IMR-90 (cell line): Measurements from ENCODE around the gene SYDE2.

Source experiments
- FOS ChIP-seq: fragments of 150-350 bp; IDR thresholded peaks from 2 replicates; pipeline ENCODE4 v1.6.1; 2016; ENCODE audit warnings: low read depth, low read length
- POLR2A ChIP-seq: IDR thresholded peaks from 2 replicates; pipeline ENCODE4 v1.6.1; 2012; ENCODE audit warnings: mild to moderate bottlenecking, low read depth, low read length
- RAD21 ChIP-seq: IDR thresholded peaks from 2 replicates; pipeline ENCODE4 v1.6.1; 2012; ENCODE audit warnings: low read length, improper control_type of control experiment
- SMC3 ChIP-seq: fragments of 150-350 bp; IDR thresholded peaks from 2 replicates; pipeline ENCODE4 v1.6.1; 2016; ENCODE audit warnings: low read depth, mild to moderate bottlenecking, antibody characterized with exemption, low read length, moderate library complexity
- TF ChIP-seq, protein P1 (sequence below): conservative IDR thresholded peaks from 2 replicates; pipeline ENCODE4 v1.5.1; 2012; ENCODE audit warnings: mild to moderate bottlenecking, low read depth, low read length, improper control_type of control experiment

GRCh38 chr1:85195703-85196102 is 5.1 kb downstream of the SYDE2 start:
- TF ChIP-seq, protein P1, sequence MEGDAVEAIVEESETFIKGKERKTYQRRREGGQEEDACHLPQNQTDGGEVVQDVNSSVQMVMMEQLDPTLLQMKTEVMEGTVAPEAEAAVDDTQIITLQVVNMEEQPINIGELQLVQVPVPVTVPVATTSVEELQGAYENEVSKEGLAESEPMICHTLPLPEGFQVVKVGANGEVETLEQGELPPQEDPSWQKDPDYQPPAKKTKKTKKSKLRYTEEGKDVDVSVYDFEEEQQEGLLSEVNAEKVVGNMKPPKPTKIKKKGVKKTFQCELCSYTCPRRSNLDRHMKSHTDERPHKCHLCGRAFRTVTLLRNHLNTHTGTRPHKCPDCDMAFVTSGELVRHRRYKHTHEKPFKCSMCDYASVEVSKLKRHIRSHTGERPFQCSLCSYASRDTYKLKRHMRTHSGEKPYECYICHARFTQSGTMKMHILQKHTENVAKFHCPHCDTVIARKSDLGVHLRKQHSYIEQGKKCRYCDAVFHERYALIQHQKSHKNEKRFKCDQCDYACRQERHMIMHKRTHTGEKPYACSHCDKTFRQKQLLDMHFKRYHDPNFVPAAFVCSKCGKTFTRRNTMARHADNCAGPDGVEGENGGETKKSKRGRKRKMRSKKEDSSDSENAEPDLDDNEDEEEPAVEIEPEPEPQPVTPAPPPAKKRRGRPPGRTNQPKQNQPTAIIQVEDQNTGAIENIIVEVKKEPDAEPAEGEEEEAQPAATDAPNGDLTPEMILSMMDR = no peak
- TF ChIP-seq POLR2A (no peak), SMC3 (no peak), FOS (no peak), RAD21 (no peak)
